ENCODE measurements around the gene ITGA6. TPM values are rescaled to one million over a fixed set of nuclear protein-coding genes. Genes with fewer than 3 reads are reported as not detected.

Gene ITGA6
- total RNA-seq, 1 experiment from 2014 or later, result 0.37 TPM

- no peaks in the 10 kb centered on the region for H3K9me2 ChIP-seq (replicated peaks; ENCODE audit: insufficient read depth, low read length)
- no peak overlapping the region for H3K4me2 ChIP-seq (ENCODE audit: low read depth, low read length, poor library complexity, severe bottlenecking)
- no peak overlapping the region for H2AFZ ChIP-seq (ENCODE audit: low read length)
- H3K9me3 ChIP-seq (ENCODE audit: low read length), result no peaks in the 10 kb centered on the region
- H3K36me3 ChIP-seq (ENCODE audit: insufficient read depth, low read length), result no peaks in the 10 kb centered on the region
- H3K9ac ChIP-seq (ENCODE audit: low read length), result no peak overlapping the region
- H3K4me1 ChIP-seq (ENCODE audit: low read length), result no peaks in the 10 kb centered on the region
- H3K79me2 ChIP-seq (ENCODE audit: low read length), result no peaks in the 10 kb centered on the region
- no peak overlapping the region for H3K4me3 ChIP-seq (ENCODE audit: low read length)
- DNase-seq, result no peak
- no peak overlapping the region for H3K27ac ChIP-seq (ENCODE audit: low read length)
- H4K20me1 ChIP-seq (ENCODE audit: insufficient read depth, low read depth, low read length), result no peaks in the 10 kb centered on the region
- no peaks in the 10 kb centered on the region for H3K27me3 ChIP-seq (ENCODE audit: low read length)
Measured at GRCh38 chr2:172408143-172408766, 19.1 kb upstream of the ITGA6 start.

GRCh38 chr2:172409042-172409441 is 18.3 kb upstream of the ITGA6 start:
- Histone ChIP-seq H3K4me3 (ENCODE audit: low read length) (no peak overlapping the region), H3K79me2 (ENCODE audit: low read length) (no peaks in the 10 kb centered on the region), H3K9me2 (replicated peaks; ENCODE audit: insufficient read depth, low read length) (no peaks in the 10 kb centered on the region), H4K20me1 (ENCODE audit: insufficient read depth, low read depth, low read length) (no peaks in the 10 kb centered on the region), H3K9me3 (ENCODE audit: low read length) (no peaks in the 10 kb centered on the region), H3K36me3 (ENCODE audit: insufficient read depth, low read length) (no peaks in the 10 kb centered on the region), H2AFZ (ENCODE audit: low read length) (no peak overlapping the region), H3K4me2 (ENCODE audit: low read depth, low read length, poor library complexity, severe bottlenecking) (no peak overlapping the region), H3K9ac (ENCODE audit: low read length) (no peak overlapping the region), H3K27ac (ENCODE audit: low read length) (no peak overlapping the region), H3K27me3 (ENCODE audit: low read length) (no peaks in the 10 kb centered on the region), H3K4me1 (ENCODE audit: low read length) (no peaks in the 10 kb centered on the region)
- DNase-seq, result no peak

GRCh38 chr2:172412984-172413492 is 14.3 kb upstream of the ITGA6 start:
- H3K79me2 ChIP-seq (ENCODE audit: low read length), result no peaks in the 10 kb centered on the region
- H3K9ac ChIP-seq (ENCODE audit: low read length), result no peak overlapping the region
- H3K36me3 ChIP-seq (ENCODE audit: insufficient read depth, low read length), result no peaks in the 10 kb centered on the region
- H3K27ac ChIP-seq (ENCODE audit: low read length), result no peak overlapping the region
- no peak overlapping the region for H3K4me3 ChIP-seq (ENCODE audit: low read length)
- no peaks in the 10 kb centered on the region for H3K4me1 ChIP-seq (ENCODE audit: low read length)
- H3K9me2 ChIP-seq (replicated peaks; ENCODE audit: insufficient read depth, low read length), result no peaks in the 10 kb centered on the region
- no peaks in the 10 kb centered on the region for H3K27me3 ChIP-seq (ENCODE audit: low read length)
- H3K4me2 ChIP-seq (ENCODE audit: low read depth, low read length, poor library complexity, severe bottlenecking), result no peak overlapping the region
- H4K20me1 ChIP-seq (ENCODE audit: insufficient read depth, low read depth, low read length), result no peaks in the 10 kb centered on the region
- DNase-seq, result no peak
- H2AFZ ChIP-seq (ENCODE audit: low read length), result no peak overlapping the region
- no peaks in the 10 kb centered on the region for H3K9me3 ChIP-seq (ENCODE audit: low read length)

- H3K27me3 ChIP-seq (ENCODE audit: low read length), result no peaks in the 10 kb centered on the region
- no peak overlapping the region for H3K4me2 ChIP-seq (ENCODE audit: low read depth, low read length, poor library complexity, severe bottlenecking)
- H4K20me1 ChIP-seq (ENCODE audit: insufficient read depth, low read depth, low read length), result no peaks in the 10 kb centered on the region
- DNase-seq, result no peak
- H3K36me3 ChIP-seq (ENCODE audit: insufficient read depth, low read length), result no peaks in the 10 kb centered on the region
- no peaks in the 10 kb centered on the region for H3K9me2 ChIP-seq (replicated peaks; ENCODE audit: insufficient read depth, low read length)
- no peaks in the 10 kb centered on the region for H3K4me1 ChIP-seq (ENCODE audit: low read length)
- H3K79me2 ChIP-seq (ENCODE audit: low read length), result no peaks in the 10 kb centered on the region
- no peak overlapping the region for H3K4me3 ChIP-seq (ENCODE audit: low read length)
- H3K9ac ChIP-seq (ENCODE audit: low read length), result no peak overlapping the region
- no peaks in the 10 kb centered on the region for H3K9me3 ChIP-seq (ENCODE audit: low read length)
- H2AFZ ChIP-seq (ENCODE audit: low read length), result no peak overlapping the region
- no peak overlapping the region for H3K27ac ChIP-seq (ENCODE audit: low read length)
Measured at GRCh38 chr2:172415157-172415864, 12.1 kb upstream of the ITGA6 start.

- Histone ChIP-seq H4K20me1 (ENCODE audit: insufficient read depth, low read depth, low read length) (no peaks in the 10 kb centered on the region), H3K9me2 (replicated peaks; ENCODE audit: insufficient read depth, low read length) (no peaks in the 10 kb centered on the region), H3K4me1 (ENCODE audit: low read length) (no peaks in the 10 kb centered on the region), H3K9me3 (ENCODE audit: low read length) (no peaks in the 10 kb centered on the region), H3K27ac (ENCODE audit: low read length) (no peak overlapping the region), H3K4me2 (ENCODE audit: low read depth, low read length, poor library complexity, severe bottlenecking) (no peak overlapping the region), H3K27me3 (ENCODE audit: low read length) (no peaks in the 10 kb centered on the region), H3K4me3 (ENCODE audit: low read length) (no peak overlapping the region), H3K9ac (ENCODE audit: low read length) (no peak overlapping the region), H2AFZ (ENCODE audit: low read length) (no peak overlapping the region), H3K36me3 (ENCODE audit: insufficient read depth, low read length) (no peaks in the 10 kb centered on the region), H3K79me2 (ENCODE audit: low read length) (no peaks in the 10 kb centered on the region)
- no peak for DNase-seq
Measured at GRCh38 chr2:172415865-172416183, 11.6 kb upstream of the ITGA6 start.

GRCh38 chr2:172416447-172417058 is 10.8 kb upstream of the ITGA6 start:
- no peaks in the 10 kb centered on the region for H3K4me1 ChIP-seq (ENCODE audit: low read length)
- no peak overlapping the region for H2AFZ ChIP-seq (ENCODE audit: low read length)
- no peaks in the 10 kb centered on the region for H3K79me2 ChIP-seq (ENCODE audit: low read length)
- no peaks in the 10 kb centered on the region for H3K9me3 ChIP-seq (ENCODE audit: low read length)
- H3K27ac ChIP-seq (ENCODE audit: low read length), result no peak overlapping the region
- H3K4me2 ChIP-seq (ENCODE audit: low read depth, low read length, poor library complexity, severe bottlenecking), result no peak overlapping the region
- no peaks in the 10 kb centered on the region for H3K9me2 ChIP-seq (replicated peaks; ENCODE audit: insufficient read depth, low read length)
- no peaks in the 10 kb centered on the region for H3K36me3 ChIP-seq (ENCODE audit: insufficient read depth, low read length)
- no peak overlapping the region for H3K9ac ChIP-seq (ENCODE audit: low read length)
- no peak for DNase-seq
- H3K4me3 ChIP-seq (ENCODE audit: low read length), result no peak overlapping the region
- H3K27me3 ChIP-seq (ENCODE audit: low read length), result no peaks in the 10 kb centered on the region
- no peaks in the 10 kb centered on the region for H4K20me1 ChIP-seq (ENCODE audit: insufficient read depth, low read depth, low read length)

GRCh38 chr2:172420216-172420615 is 7.2 kb upstream of the ITGA6 start:
- no peak for DNase-seq
- Histone ChIP-seq H3K4me1 (ENCODE audit: low read length) (no peaks in the 10 kb centered on the region), H3K36me3 (ENCODE audit: insufficient read depth, low read length) (no peaks in the 10 kb centered on the region), H4K20me1 (ENCODE audit: insufficient read depth, low read depth, low read length) (no peaks in the 10 kb centered on the region), H2AFZ (ENCODE audit: low read length) (no peak overlapping the region), H3K4me3 (ENCODE audit: low read length) (no peak overlapping the region), H3K4me2 (ENCODE audit: low read depth, low read length, poor library complexity, severe bottlenecking) (no peak overlapping the region), H3K9ac (ENCODE audit: low read length) (no peak overlapping the region), H3K79me2 (ENCODE audit: low read length) (no peaks in the 10 kb centered on the region), H3K9me3 (ENCODE audit: low read length) (no peaks in the 10 kb centered on the region), H3K9me2 (replicated peaks; ENCODE audit: insufficient read depth, low read length) (no peaks in the 10 kb centered on the region), H3K27me3 (ENCODE audit: low read length) (no peaks in the 10 kb centered on the region), H3K27ac (ENCODE audit: low read length) (no peak overlapping the region)

- H3K9me2 ChIP-seq (replicated peaks; ENCODE audit: insufficient read depth, low read length), result no peaks in the 10 kb centered on the region
- no peak for DNase-seq
- H3K9me3 ChIP-seq (ENCODE audit: low read length), result no peaks in the 10 kb centered on the region
- no peak overlapping the region for H3K9ac ChIP-seq (ENCODE audit: low read length)
- H3K27me3 ChIP-seq (ENCODE audit: low read length), result no peaks in the 10 kb centered on the region
- H2AFZ ChIP-seq (ENCODE audit: low read length), result no peak overlapping the region
- no peaks in the 10 kb centered on the region for H4K20me1 ChIP-seq (ENCODE audit: insufficient read depth, low read depth, low read length)
- peaks cover 7% of the 10 kb centered on the region for H3K4me1 ChIP-seq (ENCODE audit: low read length)
- no peaks in the 10 kb centered on the region for H3K36me3 ChIP-seq (ENCODE audit: insufficient read depth, low read length)
- no peak overlapping the region for H3K4me2 ChIP-seq (ENCODE audit: low read depth, low read length, poor library complexity, severe bottlenecking)
- H3K79me2 ChIP-seq (ENCODE audit: low read length), result no peaks in the 10 kb centered on the region
- no peak overlapping the region for H3K27ac ChIP-seq (ENCODE audit: low read length)
- no peak overlapping the region for H3K4me3 ChIP-seq (ENCODE audit: low read length)
Measured at GRCh38 chr2:172423160-172423559, 4.2 kb upstream of the ITGA6 start.
